ENCODE measurements around the gene VRK2. TPM values are rescaled to one million over a fixed set of nuclear protein-coding genes. Genes with fewer than 3 reads are reported as not detected.

Gene VRK2
- total RNA-seq, 1 experiment from 2014 or later, result 52.7 TPM

GRCh38 chr2:58035352-58035751 is 11.3 kb upstream of the VRK2 start:
- no peak overlapping the region for H3K27ac Mint-ChIP-seq (ENCODE audit: low read depth, unreplicated experiment)
- BruUV-seq (replicated peaks), result no TSS peak
- no peak overlapping the region for H3K4me3 Mint-ChIP-seq (ENCODE audit: unreplicated experiment)
- CTCF ChIA-PET, result no interaction called here
- DNase-seq (ENCODE audit: unreplicated experiment), result no peak
- H3K36me3 Mint-ChIP-seq (ENCODE audit: insufficient read depth, unreplicated experiment), result no peaks in the 10 kb centered on the region
- POLR2A ChIA-PET, result no interaction called here
- peaks cover 7% of the 10 kb centered on the region for H3K4me1 Mint-ChIP-seq (ENCODE audit: insufficient read depth, unreplicated experiment)
- no peak for TF ChIP-seq CTCF (IDR thresholded peaks at IDR 0.05; ENCODE audit: unreplicated experiment)
- H3K9me3 Mint-ChIP-seq (ENCODE audit: unreplicated experiment), result peaks cover 7% of the 10 kb centered on the region
- intact Hi-C loops (cut with micrococcal nuclease), result no loop called here
- H3K27me3 Mint-ChIP-seq (ENCODE audit: insufficient read depth, unreplicated experiment), result no peaks in the 10 kb centered on the region

- peaks cover 20% of the 10 kb centered on the region for H3K4me1 Mint-ChIP-seq (ENCODE audit: insufficient read depth, unreplicated experiment)
- no peak for DNase-seq (ENCODE audit: unreplicated experiment)
- H3K36me3 Mint-ChIP-seq (ENCODE audit: insufficient read depth, unreplicated experiment), result no peaks in the 10 kb centered on the region
- CTCF ChIA-PET, result no interaction called here
- H3K27me3 Mint-ChIP-seq (ENCODE audit: insufficient read depth, unreplicated experiment), result no peaks in the 10 kb centered on the region
- no peak for TF ChIP-seq CTCF (IDR thresholded peaks at IDR 0.05; ENCODE audit: unreplicated experiment)
- no peak overlapping the region for H3K27ac Mint-ChIP-seq (ENCODE audit: low read depth, unreplicated experiment)
- H3K4me3 Mint-ChIP-seq (ENCODE audit: unreplicated experiment), result no peak overlapping the region
- H3K9me3 Mint-ChIP-seq (ENCODE audit: unreplicated experiment), result no peaks in the 10 kb centered on the region
- intact Hi-C loops (cut with micrococcal nuclease), result no loop called here
- BruUV-seq (replicated peaks), result no TSS peak
- POLR2A ChIA-PET, result no interaction called here
Observed at GRCh38 chr2:58039170-58039611, 7.4 kb upstream of the VRK2 start.

- no peaks in the 10 kb centered on the region for H3K36me3 Mint-ChIP-seq (ENCODE audit: insufficient read depth, unreplicated experiment)
- BruUV-seq (replicated peaks), result no TSS peak
- no peak for TF ChIP-seq CTCF (IDR thresholded peaks at IDR 0.05; ENCODE audit: unreplicated experiment)
- H3K4me3 Mint-ChIP-seq (ENCODE audit: unreplicated experiment), result no peak overlapping the region
- intact Hi-C loops (cut with micrococcal nuclease), result no loop called here
- H3K4me1 Mint-ChIP-seq (ENCODE audit: insufficient read depth, unreplicated experiment), result peaks cover 29% of the 10 kb centered on the region
- CTCF ChIA-PET, result interaction anchor here (0.7 kb wide), 1 partner anchor 13 kb away, joined by 3 read pairs; no protein-coding TSS in a partner anchor
- no peaks in the 10 kb centered on the region for H3K9me3 Mint-ChIP-seq (ENCODE audit: unreplicated experiment)
- POLR2A ChIA-PET, result interaction anchor here (0.6 to 1.1 kb wide), 3 partner anchors 55 to 103 kb away, joined by 3 to 4 read pairs (median 3); no protein-coding TSS in a partner anchor
- no peaks in the 10 kb centered on the region for H3K27me3 Mint-ChIP-seq (ENCODE audit: insufficient read depth, unreplicated experiment)
- peak; percentile 92 for DNase-seq (ENCODE audit: unreplicated experiment)
- no peak overlapping the region for H3K27ac Mint-ChIP-seq (ENCODE audit: low read depth, unreplicated experiment)
Observed at GRCh38 chr2:58042486-58042970, 4.1 kb upstream of the VRK2 start.

GRCh38 chr2:58044145-58044544 is 2.5 kb upstream of the VRK2 start:
- POLR2A ChIA-PET, result interaction anchor here (0.9 to 1.0 kb wide), 2 partner anchors 135 to 163 kb away, joined by 3 read pairs; no protein-coding TSS in a partner anchor
- H3K36me3 Mint-ChIP-seq (ENCODE audit: insufficient read depth, unreplicated experiment), result peaks cover 3% of the 10 kb centered on the region
- BruUV-seq (replicated peaks), result no TSS peak
- H3K4me3 Mint-ChIP-seq (ENCODE audit: unreplicated experiment), result no peak overlapping the region
- no peak for DNase-seq (ENCODE audit: unreplicated experiment)
- no peaks in the 10 kb centered on the region for H3K27me3 Mint-ChIP-seq (ENCODE audit: insufficient read depth, unreplicated experiment)
- no peak overlapping the region for H3K27ac Mint-ChIP-seq (ENCODE audit: low read depth, unreplicated experiment)
- intact Hi-C loops (cut with micrococcal nuclease), result no loop called here
- H3K9me3 Mint-ChIP-seq (ENCODE audit: unreplicated experiment), result no peaks in the 10 kb centered on the region
- CTCF ChIA-PET, result interaction anchor here (0.8 kb wide), 1 partner anchor 37 kb away, joined by 3 read pairs; no protein-coding TSS in a partner anchor
- H3K4me1 Mint-ChIP-seq (ENCODE audit: insufficient read depth, unreplicated experiment), result peaks cover 27% of the 10 kb centered on the region
- no peak for TF ChIP-seq CTCF (IDR thresholded peaks at IDR 0.05; ENCODE audit: unreplicated experiment)
